Rectal smooth muscle tissue (tissue), 1 donor: ENCODE measurements around the gene ADAM19.

Source experiments
- H3K27ac ChIP-seq: one replicate; pipeline ENCODE4 v1.7.0; 2013; ENCODE audit warnings: low read depth, low read length, inconsistent platforms
- H3K27me3 ChIP-seq: one replicate; pipeline ENCODE4 v1.7.0; 2013; ENCODE audit warnings: low read length; ENCODE audit not compliant: control insufficient read depth, insufficient read depth
- H3K36me3 ChIP-seq: one replicate; pipeline ENCODE4 v1.7.0; 2013; ENCODE audit warnings: low read length; ENCODE audit not compliant: control insufficient read depth, insufficient read depth
- H3K4me1 ChIP-seq: one replicate; pipeline ENCODE4 v1.7.0; 2013; ENCODE audit warnings: low read length; ENCODE audit not compliant: control insufficient read depth, insufficient read depth
- H3K4me3 ChIP-seq: one replicate; pipeline ENCODE4 v1.7.0; 2013; ENCODE audit warnings: low read length
- H3K9ac ChIP-seq: one replicate; pipeline ENCODE4 v1.7.0; 2013; ENCODE audit warnings: low read length

ADAM19 gene

GRCh38 chr5:157511651-157512644, 63.6 kb downstream of the ADAM19 start:
- Histone ChIP-seq H3K27me3 (no peaks in the 10 kb centered on the region), H3K27ac (peak overlapping the region; percentile 87), H3K4me1 (peaks cover 36% of the 10 kb centered on the region), H3K36me3 (peaks cover 4% of the 10 kb centered on the region), H3K4me3 (no peak overlapping the region), H3K9ac (no peak overlapping the region)

DNA sequence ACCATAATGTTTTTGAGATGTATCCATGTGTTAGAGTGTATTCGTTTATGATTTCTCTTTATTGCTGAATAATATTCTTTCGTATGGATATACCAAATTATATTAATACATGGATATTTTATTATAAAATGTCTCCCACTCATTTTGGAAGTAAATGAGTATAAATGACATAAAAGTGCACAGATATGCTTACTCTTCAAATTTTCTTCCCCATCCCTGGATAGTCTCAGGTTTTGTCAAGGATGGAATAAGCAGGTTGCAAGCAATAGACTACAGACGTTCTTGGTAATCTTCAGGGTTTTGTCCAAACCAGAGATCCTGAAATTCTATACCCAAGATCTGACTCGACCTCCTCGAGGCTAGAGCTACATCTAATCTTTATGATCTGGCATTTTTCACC, 64.9 kb downstream of the ADAM19 start:
- H3K27ac ChIP-seq: peak overlapping the region; percentile 87
- H3K4me3 ChIP-seq: no peak overlapping the region
- peaks cover 24% of the 10 kb centered on the region for H3K4me1 ChIP-seq
- no peaks in the 10 kb centered on the region for H3K27me3 ChIP-seq
- H3K36me3 ChIP-seq: peaks cover 5% of the 10 kb centered on the region
- H3K9ac ChIP-seq: no peak overlapping the region

- H3K4me3 ChIP-seq: no peak overlapping the region
- H3K9ac ChIP-seq: no peak overlapping the region
- H3K27me3 ChIP-seq: no peaks in the 10 kb centered on the region
- H3K4me1 ChIP-seq: peaks cover 22% of the 10 kb centered on the region
- peaks cover 8% of the 10 kb centered on the region for H3K36me3 ChIP-seq
- H3K27ac ChIP-seq: peak overlapping the region; percentile 21
Measured at GRCh38 chr5:157509587-157509986, 66.0 kb downstream of the ADAM19 start.

DNA sequence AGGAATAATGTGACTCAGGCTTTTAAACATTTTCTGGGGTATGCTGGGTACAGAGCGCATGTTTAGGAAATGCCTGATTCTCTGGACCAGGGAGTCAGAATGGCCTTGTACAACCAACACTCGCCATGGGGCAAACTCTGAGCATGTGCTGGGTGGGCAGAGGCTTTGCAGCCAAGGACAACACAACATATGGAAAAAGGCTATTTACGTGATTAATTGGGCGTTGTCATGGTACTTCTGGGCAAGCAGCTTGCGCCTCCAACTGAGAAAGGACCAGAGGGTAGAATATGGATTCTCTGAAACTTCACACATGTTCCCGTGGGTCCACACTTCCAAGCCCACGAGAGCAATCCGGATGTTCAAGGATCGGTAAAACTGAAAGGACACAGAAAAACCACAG, 66.5 kb downstream of the ADAM19 start:
- Histone ChIP-seq H3K36me3 (peaks cover 8% of the 10 kb centered on the region), H3K4me3 (no peak overlapping the region), H3K27me3 (no peaks in the 10 kb centered on the region), H3K9ac (no peak overlapping the region), H3K27ac (no peak overlapping the region), H3K4me1 (peaks cover 22% of the 10 kb centered on the region)

GRCh38 chr5:157506981-157507780, 68.4 kb downstream of the ADAM19 start:
- Histone ChIP-seq H3K27ac (no peak overlapping the region), H3K36me3 (peaks cover 9% of the 10 kb centered on the region), H3K4me3 (no peak overlapping the region), H3K9ac (no peak overlapping the region), H3K4me1 (peaks cover 14% of the 10 kb centered on the region), H3K27me3 (no peaks in the 10 kb centered on the region)

DNA sequence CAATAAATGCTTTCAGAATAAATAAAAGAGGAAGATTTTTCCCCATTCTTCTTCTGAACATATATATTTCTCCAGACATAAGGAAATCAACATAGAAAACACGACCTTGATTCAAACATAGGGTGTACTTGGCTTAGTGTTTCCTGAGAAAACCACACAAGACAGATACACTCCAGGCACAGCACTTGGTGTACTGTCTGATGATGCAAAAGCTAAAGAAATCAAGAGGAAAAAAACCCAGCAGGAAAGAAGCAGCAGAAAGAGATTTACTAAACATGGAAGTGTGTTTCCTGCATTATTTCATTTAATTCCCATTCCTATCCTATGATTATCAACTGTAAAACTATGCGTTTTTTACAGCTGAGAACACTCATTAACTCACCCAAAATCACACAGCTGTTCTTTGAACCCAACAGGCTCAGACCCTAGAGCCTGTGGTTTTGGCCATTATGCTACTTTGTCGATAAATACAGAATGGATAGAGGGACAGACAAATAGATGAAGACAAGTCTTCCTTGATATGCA, 69.4 kb downstream of the ADAM19 start:
- H3K27me3 ChIP-seq: no peaks in the 10 kb centered on the region
- no peak overlapping the region for H3K9ac ChIP-seq
- peaks cover 14% of the 10 kb centered on the region for H3K36me3 ChIP-seq
- H3K27ac ChIP-seq: no peak overlapping the region
- H3K4me3 ChIP-seq: no peak overlapping the region
- peaks cover 5% of the 10 kb centered on the region for H3K4me1 ChIP-seq

- Histone ChIP-seq H3K27me3 (no peaks in the 10 kb centered on the region), H3K27ac (no peak overlapping the region), H3K4me1 (no peaks in the 10 kb centered on the region), H3K4me3 (no peak overlapping the region), H3K9ac (no peak overlapping the region), H3K36me3 (peaks cover 17% of the 10 kb centered on the region)
Measured at GRCh38 chr5:157505496-157505895, 70.1 kb downstream of the ADAM19 start.

DNA sequence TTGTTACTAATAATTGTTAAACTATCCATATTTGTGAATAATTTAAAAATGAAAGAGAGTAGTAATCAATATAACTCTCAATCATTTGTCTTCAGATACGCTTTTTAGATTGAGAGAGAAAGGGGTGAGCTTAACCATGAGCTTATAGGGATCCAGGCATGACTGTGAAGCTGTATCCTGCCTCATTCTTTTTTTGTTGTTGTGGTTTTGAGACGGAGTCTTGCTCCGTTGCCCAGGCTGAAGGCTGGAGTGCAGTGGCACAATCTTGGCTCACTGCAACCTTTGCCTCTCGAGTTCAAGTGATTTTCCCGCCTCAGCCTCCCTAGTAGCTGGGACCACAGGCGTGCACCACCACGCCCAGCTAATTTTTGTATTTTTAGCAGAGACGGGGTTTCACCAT, 71.5 kb downstream of the ADAM19 start:
- H3K9ac ChIP-seq: no peak overlapping the region
- no peak overlapping the region for H3K4me3 ChIP-seq
- H3K27me3 ChIP-seq: no peaks in the 10 kb centered on the region
- H3K27ac ChIP-seq: no peak overlapping the region
- H3K36me3 ChIP-seq: peaks cover 20% of the 10 kb centered on the region
- H3K4me1 ChIP-seq: no peaks in the 10 kb centered on the region

DNA sequence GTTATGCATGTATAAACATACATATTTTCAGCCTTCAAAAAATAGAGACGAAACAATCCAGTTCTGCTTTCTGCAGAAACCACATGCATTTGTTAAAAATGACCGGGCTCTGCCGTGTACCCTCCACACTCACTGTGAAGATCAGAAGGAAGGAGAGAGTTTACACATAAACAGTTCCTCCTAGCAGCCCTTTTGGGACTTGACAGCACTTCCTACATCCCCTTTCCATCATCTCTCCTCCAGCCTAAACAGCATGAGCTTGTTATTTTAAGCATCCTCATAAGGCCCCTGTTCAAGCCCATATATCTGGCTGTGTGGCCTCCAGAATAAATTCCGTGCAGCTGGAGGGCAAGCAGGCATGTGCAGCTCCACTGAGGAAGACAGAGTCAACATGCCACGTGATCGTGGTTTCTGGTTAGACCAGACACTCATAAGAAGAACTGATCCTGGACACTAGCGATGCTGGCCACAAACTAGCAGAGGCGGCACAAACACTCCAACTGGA, 73.4 kb downstream of the ADAM19 start:
- Histone ChIP-seq H3K4me3 (no peak overlapping the region), H3K4me1 (no peaks in the 10 kb centered on the region), H3K27me3 (no peaks in the 10 kb centered on the region), H3K36me3 (peaks cover 21% of the 10 kb centered on the region), H3K27ac (peak overlapping the region; percentile 0), H3K9ac (no peak overlapping the region)

- Histone ChIP-seq H3K27me3 (no peaks in the 10 kb centered on the region), H3K4me3 (no peak overlapping the region), H3K4me1 (no peaks in the 10 kb centered on the region), H3K36me3 (peaks cover 28% of the 10 kb centered on the region), H3K9ac (no peak overlapping the region), H3K27ac (no peak overlapping the region)
Measured at GRCh38 chr5:157497875-157498611, 77.5 kb downstream of the ADAM19 start.

DNA sequence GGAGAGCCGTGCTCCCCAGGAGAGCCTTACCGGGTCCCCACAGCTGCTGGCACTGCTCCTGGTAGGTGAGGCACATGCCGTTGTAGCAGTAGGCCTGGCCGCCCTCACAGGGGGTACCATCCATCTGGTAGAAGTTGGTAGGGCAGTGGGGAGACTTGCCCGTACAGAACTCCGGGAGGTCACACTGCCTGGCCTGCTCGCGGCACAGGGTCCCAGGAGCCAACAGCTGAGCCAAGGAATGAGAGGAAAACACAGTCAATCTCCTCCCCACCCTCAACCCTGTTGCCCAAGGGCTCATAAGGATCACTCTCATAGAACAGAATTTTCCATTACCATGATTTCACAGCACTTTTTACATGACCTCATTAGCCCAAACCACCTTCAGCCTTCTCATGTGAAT, 78.7 kb downstream of the ADAM19 start:
- H3K4me3 ChIP-seq: no peak overlapping the region
- H3K27me3 ChIP-seq: no peaks in the 10 kb centered on the region
- no peaks in the 10 kb centered on the region for H3K4me1 ChIP-seq
- no peak overlapping the region for H3K9ac ChIP-seq
- H3K36me3 ChIP-seq: peaks cover 26% of the 10 kb centered on the region
- H3K27ac ChIP-seq: no peak overlapping the region
